HepG2 (cell line): ENCODE measurements around the gene VPS13D.

Source experiments
- BRF2 ChIP-seq: sonication (generic); formaldehyde crosslinking; IDR thresholded peaks from 2 replicates; pipeline ENCODE4 v1.8.1; 2022; ENCODE audit warnings: mild to moderate bottlenecking, missing genetic modification reagents
- CTCF ChIP-seq: sonication (generic); formaldehyde crosslinking; IDR thresholded peaks from 2 replicates; pipeline ENCODE4 v1.5.0; 2020; ENCODE audit warnings: mild to moderate bottlenecking, missing genetic modification reagents, moderate library complexity
- GABPA ChIP-seq, 2 experiments: IDR thresholded peaks; 2 replicates each; pipeline ENCODE4 v1.6.1; 2011 to 2016; ENCODE audit warnings: low read depth in 2 of 2, low read length in 1 of 2, missing biosample characterization in 1 of 2, missing genetic modification characterization in 1 of 2
- GATAD2A ChIP-seq: IDR thresholded peaks from 2 replicates; pipeline ENCODE4 v1.6.1; 2016
- HNRNPLL ChIP-seq: fragments of 200-400 bp; formaldehyde crosslinking; IDR thresholded peaks from 2 replicates; pipeline ENCODE4 v1.6.1; 2017; ENCODE audit warnings: mild to moderate bottlenecking, low read depth, low read length; ENCODE audit not compliant: poor library complexity, severe bottlenecking
- KLF15 ChIP-seq: sonication (generic); formaldehyde crosslinking; IDR thresholded peaks from 2 replicates; pipeline ENCODE4 v1.8.1; 2023; ENCODE audit warnings: borderline replicate concordance, mild to moderate bottlenecking, inconsistent platforms, missing genetic modification reagents, mixed read lengths
- KLF16 ChIP-seq, 2 experiments: sonication (generic) in 1 of 2; formaldehyde crosslinking in 1 of 2; IDR thresholded peaks; 2 replicates each; pipeline versions ENCODE4 v1.6.1 to v1.8.0; 2016 to 2023; ENCODE audit warnings: missing genetic modification reagents in 2 of 2, missing compliant biosample characterization in 1 of 2
- PAX8 ChIP-seq: sonication (generic); formaldehyde crosslinking; IDR thresholded peaks from 2 replicates; pipeline ENCODE4 v1.8.0; 2022; ENCODE audit warnings: mild to moderate bottlenecking, missing genetic modification reagents, borderline replicate concordance
- POLR2AphosphoS2 ChIP-seq: IDR thresholded peaks from 2 replicates; pipeline ENCODE4 v1.6.1; 2011; ENCODE audit warnings: low read depth, low read length, improper control_type of control experiment
- ZBTB33 ChIP-seq: sonication (generic); formaldehyde crosslinking; IDR thresholded peaks from 2 replicates; pipeline ENCODE4 v1.4.0; 2020; ENCODE audit warnings: missing genetic modification reagents
- ZFX ChIP-seq: sonication (generic); formaldehyde crosslinking; IDR thresholded peaks from 2 replicates; pipeline ENCODE4 v1.4.0; 2020; ENCODE audit warnings: mild to moderate bottlenecking, low read depth, missing genetic modification reagents, moderate library complexity
- ZIK1 ChIP-seq: sonication (generic); formaldehyde crosslinking; IDR thresholded peaks from 2 replicates; pipeline ENCODE4 v1.5.0; 2020; ENCODE audit warnings: mild to moderate bottlenecking, low read depth, missing genetic modification reagents, borderline replicate concordance
- ZNF430 ChIP-seq: sonication (generic); formaldehyde crosslinking; IDR thresholded peaks from 2 replicates; pipeline ENCODE4 v1.9.0; 2021; ENCODE audit warnings: mild to moderate bottlenecking, missing genetic modification reagents
- ZNF704 ChIP-seq: sonication (generic); formaldehyde crosslinking; IDR thresholded peaks from 2 replicates; pipeline ENCODE4 v1.8.1; 2023; ENCODE audit warnings: mild to moderate bottlenecking, inconsistent platforms, moderate library complexity, missing genetic modification reagents, borderline replicate concordance

GRCh38 chr1:12501661-12502060, 271.8 kb downstream of the VPS13D start:
- TF ChIP-seq PAX8 (CRISPR knock-in tag) = no peak
- no peak for TF ChIP-seq GABPA (IDR thresholded peaks at IDR 0.05; ENCODE audit: low read depth, low read length)
- TF ChIP-seq GABPA (CRISPR knock-in tag; IDR thresholded peaks at IDR 0.05; ENCODE audit: low read depth) = no peak
- TF ChIP-seq CTCF (CRISPR knock-in tag) = no peak
- TF ChIP-seq GATAD2A (CRISPR knock-in tag) = no peak
- no peak for TF ChIP-seq ZFX (CRISPR knock-in tag)
- no peak for TF ChIP-seq KLF16 (CRISPR knock-in tag; IDR thresholded peaks at IDR 0.05)
- no peak for TF ChIP-seq ZNF430 (CRISPR knock-in tag)
- no peak for TF ChIP-seq ZIK1
- no peak for TF ChIP-seq POLR2AphosphoS2
- no peak for TF ChIP-seq ZBTB33 (CRISPR knock-in tag)
- TF ChIP-seq KLF15 (CRISPR knock-in tag) = no peak
- TF ChIP-seq ZNF704 (CRISPR knock-in tag) = no peak
- TF ChIP-seq BRF2 (CRISPR knock-in tag) = no peak
- no peak for TF ChIP-seq HNRNPLL
